GM18870 (cell line): ENCODE results near the gene ZBTB7C.

Experiments
- ATAC-seq: cut with Tn5 transposase; IDR thresholded peaks from one replicate; pipeline ENCODE4 v1.9.1; 2021; ENCODE audit warnings: moderate library complexity; ENCODE audit not compliant: unreplicated experiment

Gene ZBTB7C

GRCh38 chr18:48326901-48327675, 82.1 kb downstream of the ZBTB7C start:
- ATAC-seq, result no peak

GRCh38 chr18:48325115-48325665, 84.0 kb downstream of the ZBTB7C start:
- no peak for ATAC-seq

GRCh38 chr18:48324651-48325050, 84.5 kb downstream of the ZBTB7C start:
- ATAC-seq, result no peak

GRCh38 chr18:48323151-48323550, 86.0 kb downstream of the ZBTB7C start:
- no peak for ATAC-seq

- ATAC-seq, result no peak
These were observed 87.6 kb downstream of the ZBTB7C start for GRCh38 chr18:48321536-48321935.

- ATAC-seq, result no peak
These were observed 88.1 kb downstream of the ZBTB7C start for GRCh38 chr18:48321121-48321520.

- ATAC-seq, result no peak
These were observed 88.6 kb downstream of the ZBTB7C start for GRCh38 chr18:48320639-48320945.

GRCh38 chr18:48319801-48320638, 89.2 kb downstream of the ZBTB7C start:
- no peak for ATAC-seq

GRCh38 chr18:48318436-48318835, 90.7 kb downstream of the ZBTB7C start:
- no peak for ATAC-seq

- no peak for ATAC-seq
These were observed 91.3 kb downstream of the ZBTB7C start for GRCh38 chr18:48317781-48318381.

- no peak for ATAC-seq
These were observed 93.0 kb downstream of the ZBTB7C start for GRCh38 chr18:48316177-48316576.

- no peak for ATAC-seq
These were observed 94.5 kb downstream of the ZBTB7C start for GRCh38 chr18:48314690-48315089.

- ATAC-seq, result no peak
These were observed 95.4 kb downstream of the ZBTB7C start for GRCh38 chr18:48313792-48314191.

- no peak for ATAC-seq
These were observed 97.1 kb downstream of the ZBTB7C start for GRCh38 chr18:48312066-48312465.

- ATAC-seq, result no peak
These were observed 98.2 kb downstream of the ZBTB7C start for GRCh38 chr18:48310999-48311398.

- no peak for ATAC-seq
These were observed 98.8 kb downstream of the ZBTB7C start for GRCh38 chr18:48310353-48310752.

GRCh38 chr18:48308755-48309575, 100.2 kb downstream of the ZBTB7C start:
- ATAC-seq, result no peak

- no peak for ATAC-seq
These were observed 101.1 kb downstream of the ZBTB7C start for GRCh38 chr18:48308027-48308635.

GRCh38 chr18:48306838-48307237, 102.3 kb downstream of the ZBTB7C start:
- ATAC-seq, result no peak
